ENCODE data around the gene ABHD8. TPM values are rescaled to one million over a fixed set of nuclear protein-coding genes. Genes with fewer than 3 reads are reported as not detected.
A peak's percentile ranks its signal among the peaks of the same experiment; 100 is the strongest.

Gene ABHD8
- total and polyA plus RNA-seq, 2 of the 13 experiments (the other 11 are each of a cell fraction or from before 2014, with no cell fraction given), result 6.3 to 7.2 TPM

DNA sequence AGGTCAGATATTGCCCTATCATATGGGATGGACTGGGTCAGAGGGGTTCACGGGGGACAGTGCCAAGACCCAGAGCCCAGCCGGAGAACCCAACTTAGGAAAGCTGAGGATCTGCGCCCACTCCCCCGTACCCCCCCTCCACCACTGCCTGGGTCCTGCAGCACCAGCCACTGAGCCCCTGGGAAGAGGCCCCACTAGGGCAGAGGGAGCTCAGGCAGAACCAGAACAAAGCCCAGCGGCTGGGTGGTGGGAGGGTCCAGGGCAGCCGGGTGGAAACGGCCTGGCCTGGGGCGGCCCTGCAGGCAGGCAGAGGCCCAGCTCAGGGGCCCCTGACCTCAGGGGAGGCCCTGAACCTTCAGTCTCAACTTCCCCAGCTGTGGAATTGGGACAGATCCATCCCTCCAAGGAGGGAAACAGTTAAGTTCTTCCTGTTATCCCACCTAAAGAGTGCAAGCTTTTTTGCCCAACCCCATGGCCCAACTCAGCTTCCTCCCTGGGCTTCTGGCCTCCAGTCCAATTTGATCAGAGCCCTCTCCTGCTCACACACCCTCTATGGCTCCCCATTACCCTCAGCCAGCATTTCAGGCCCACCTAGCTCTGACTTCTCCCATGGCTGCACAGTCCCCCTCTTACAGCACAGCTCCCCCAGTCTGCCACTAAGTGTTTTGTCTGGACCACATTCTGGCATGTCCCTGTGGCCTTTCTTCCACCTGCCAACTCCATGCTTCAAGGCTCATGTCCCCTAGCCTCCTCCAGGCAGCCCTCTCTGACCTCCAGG, 60.6 kb downstream of the ABHD8 start (continued):
- TF ChIP-seq, protein P1, sequence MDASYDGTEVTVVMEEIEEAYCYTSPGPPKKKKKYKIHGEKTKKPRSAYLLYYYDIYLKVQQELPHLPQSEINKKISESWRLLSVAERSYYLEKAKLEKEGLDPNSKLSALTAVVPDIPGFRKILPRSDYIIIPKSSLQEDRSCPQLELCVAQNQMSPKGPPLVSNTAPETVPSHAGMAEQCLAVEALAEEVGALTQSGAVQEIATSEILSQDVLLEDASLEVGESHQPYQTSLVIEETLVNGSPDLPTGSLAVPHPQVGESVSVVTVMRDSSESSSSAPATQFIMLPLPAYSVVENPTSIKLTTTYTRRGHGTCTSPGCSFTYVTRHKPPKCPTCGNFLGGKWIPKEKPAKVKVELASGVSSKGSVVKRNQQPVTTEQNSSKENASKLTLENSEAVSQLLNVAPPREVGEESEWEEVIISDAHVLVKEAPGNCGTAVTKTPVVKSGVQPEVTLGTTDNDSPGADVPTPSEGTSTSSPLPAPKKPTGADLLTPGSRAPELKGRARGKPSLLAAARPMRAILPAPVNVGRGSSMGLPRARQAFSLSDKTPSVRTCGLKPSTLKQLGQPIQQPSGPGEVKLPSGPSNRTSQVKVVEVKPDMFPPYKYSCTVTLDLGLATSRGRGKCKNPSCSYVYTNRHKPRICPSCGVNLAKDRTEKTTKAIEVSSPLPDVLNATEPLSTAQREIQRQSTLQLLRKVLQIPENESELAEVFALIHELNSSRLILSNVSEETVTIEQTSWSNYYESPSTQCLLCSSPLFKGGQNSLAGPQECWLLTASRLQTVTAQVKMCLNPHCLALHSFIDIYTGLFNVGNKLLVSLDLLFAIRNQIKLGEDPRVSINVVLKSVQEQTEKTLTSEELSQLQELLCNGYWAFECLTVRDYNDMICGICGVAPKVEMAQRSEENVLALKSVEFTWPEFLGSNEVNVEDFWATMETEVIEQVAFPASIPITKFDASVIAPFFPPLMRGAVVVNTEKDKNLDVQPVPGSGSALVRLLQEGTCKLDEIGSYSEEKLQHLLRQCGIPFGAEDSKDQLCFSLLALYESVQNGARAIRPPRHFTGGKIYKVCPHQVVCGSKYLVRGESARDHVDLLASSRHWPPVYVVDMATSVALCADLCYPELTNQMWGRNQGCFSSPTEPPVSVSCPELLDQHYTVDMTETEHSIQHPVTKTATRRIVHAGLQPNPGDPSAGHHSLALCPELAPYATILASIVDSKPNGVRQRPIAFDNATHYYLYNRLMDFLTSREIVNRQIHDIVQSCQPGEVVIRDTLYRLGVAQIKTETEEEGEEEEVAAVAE (CRISPR knock-in tag; IDR thresholded peaks at IDR 0.05; ENCODE audit: borderline replicate concordance), result no peak
- TF ChIP-seq, protein P2, sequence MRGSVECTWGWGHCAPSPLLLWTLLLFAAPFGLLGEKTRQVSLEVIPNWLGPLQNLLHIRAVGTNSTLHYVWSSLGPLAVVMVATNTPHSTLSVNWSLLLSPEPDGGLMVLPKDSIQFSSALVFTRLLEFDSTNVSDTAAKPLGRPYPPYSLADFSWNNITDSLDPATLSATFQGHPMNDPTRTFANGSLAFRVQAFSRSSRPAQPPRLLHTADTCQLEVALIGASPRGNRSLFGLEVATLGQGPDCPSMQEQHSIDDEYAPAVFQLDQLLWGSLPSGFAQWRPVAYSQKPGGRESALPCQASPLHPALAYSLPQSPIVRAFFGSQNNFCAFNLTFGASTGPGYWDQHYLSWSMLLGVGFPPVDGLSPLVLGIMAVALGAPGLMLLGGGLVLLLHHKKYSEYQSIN (CRISPR knock-in tag; IDR thresholded peaks at IDR 0.05; ENCODE audit: borderline replicate concordance), result no peak
- TF ChIP-seq GPN1 (CRISPR knock-in tag; IDR thresholded peaks at IDR 0.05; ENCODE audit: borderline replicate concordance), result no peak
- TF ChIP-seq ZNF138 (CRISPR knock-in tag; IDR thresholded peaks at IDR 0.05; ENCODE audit: low read depth), result no peak
- TF ChIP-seq ZNF552 (CRISPR knock-in tag; IDR thresholded peaks at IDR 0.05; ENCODE audit: borderline replicate concordance), result no peak
- TF ChIP-seq ZNF792 (CRISPR knock-in tag; IDR thresholded peaks at IDR 0.05), result no peak
- TF ChIP-seq, protein P3, sequence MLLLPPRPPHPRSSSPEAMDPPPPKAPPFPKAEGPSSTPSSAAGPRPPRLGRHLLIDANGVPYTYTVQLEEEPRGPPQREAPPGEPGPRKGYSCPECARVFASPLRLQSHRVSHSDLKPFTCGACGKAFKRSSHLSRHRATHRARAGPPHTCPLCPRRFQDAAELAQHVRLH (CRISPR knock-in tag; IDR thresholded peaks at IDR 0.05; ENCODE audit: borderline replicate concordance, low read depth), result no peak
- 0 out of 2 replicates have a peak, but pooled peaks have one; percentile 12 for TF ChIP-seq ZC3H13 (CRISPR knock-in tag; IDR thresholded peaks at IDR 0.05)
- no peak for TF ChIP-seq ZNF180 (CRISPR knock-in tag; IDR thresholded peaks at IDR 0.05; ENCODE audit: borderline replicate concordance, low read depth)
- TF ChIP-seq RBAK (CRISPR knock-in tag; IDR thresholded peaks at IDR 0.05), result no peak
- TF ChIP-seq RFXAP (CRISPR knock-in tag; IDR thresholded peaks at IDR 0.05; ENCODE audit: borderline replicate concordance), result no peak
- peak; percentile 11; the same call in 1 of the 2 replicates for TF ChIP-seq PHF21A (CRISPR knock-in tag; IDR thresholded peaks at IDR 0.05)
- no peak for TF ChIP-seq UBTF (CRISPR knock-in tag; IDR thresholded peaks at IDR 0.05)
